ENCODE results near the gene PLD3.

DNA sequence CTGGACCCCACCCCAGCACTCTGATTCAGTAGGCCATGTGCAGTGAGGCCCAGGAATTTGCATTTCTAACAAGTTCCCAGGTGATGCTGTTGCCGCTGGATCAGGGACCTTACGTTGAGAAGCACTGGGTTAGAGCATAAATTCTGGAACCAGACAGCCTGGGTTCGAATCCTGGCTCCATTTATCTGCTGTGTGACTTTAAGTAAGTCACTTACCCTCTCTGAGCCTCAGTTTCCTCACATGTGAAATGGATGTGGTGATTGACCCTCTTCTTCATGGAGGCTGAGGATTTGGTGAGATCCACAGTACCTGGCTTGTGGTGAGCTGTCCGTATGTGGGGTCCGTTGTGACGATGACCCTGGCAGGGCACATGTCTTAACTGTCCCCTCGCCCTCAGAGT, 25.6 kb downstream of the PLD3 start:
- TF ChIP-seq, protein P1, sequence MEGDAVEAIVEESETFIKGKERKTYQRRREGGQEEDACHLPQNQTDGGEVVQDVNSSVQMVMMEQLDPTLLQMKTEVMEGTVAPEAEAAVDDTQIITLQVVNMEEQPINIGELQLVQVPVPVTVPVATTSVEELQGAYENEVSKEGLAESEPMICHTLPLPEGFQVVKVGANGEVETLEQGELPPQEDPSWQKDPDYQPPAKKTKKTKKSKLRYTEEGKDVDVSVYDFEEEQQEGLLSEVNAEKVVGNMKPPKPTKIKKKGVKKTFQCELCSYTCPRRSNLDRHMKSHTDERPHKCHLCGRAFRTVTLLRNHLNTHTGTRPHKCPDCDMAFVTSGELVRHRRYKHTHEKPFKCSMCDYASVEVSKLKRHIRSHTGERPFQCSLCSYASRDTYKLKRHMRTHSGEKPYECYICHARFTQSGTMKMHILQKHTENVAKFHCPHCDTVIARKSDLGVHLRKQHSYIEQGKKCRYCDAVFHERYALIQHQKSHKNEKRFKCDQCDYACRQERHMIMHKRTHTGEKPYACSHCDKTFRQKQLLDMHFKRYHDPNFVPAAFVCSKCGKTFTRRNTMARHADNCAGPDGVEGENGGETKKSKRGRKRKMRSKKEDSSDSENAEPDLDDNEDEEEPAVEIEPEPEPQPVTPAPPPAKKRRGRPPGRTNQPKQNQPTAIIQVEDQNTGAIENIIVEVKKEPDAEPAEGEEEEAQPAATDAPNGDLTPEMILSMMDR (conservative IDR thresholded peaks at IDR 0.05) = no peak
- no peak for TF ChIP-seq EZH2 (IDR thresholded peaks at IDR 0.05; ENCODE audit: low read depth)

All from PC-9 (cell line).